HG03457 (cell line): ENCODE measurements around the gene PRTFDC1.

Experiments used
- ATAC-seq: cut with Tn5 transposase; IDR thresholded peaks from one replicate; pipeline ENCODE4 v1.9.1; 2021; ENCODE audit warnings: moderate number of reproducible peaks; ENCODE audit not compliant: unreplicated experiment

PRTFDC1 gene

DNA sequence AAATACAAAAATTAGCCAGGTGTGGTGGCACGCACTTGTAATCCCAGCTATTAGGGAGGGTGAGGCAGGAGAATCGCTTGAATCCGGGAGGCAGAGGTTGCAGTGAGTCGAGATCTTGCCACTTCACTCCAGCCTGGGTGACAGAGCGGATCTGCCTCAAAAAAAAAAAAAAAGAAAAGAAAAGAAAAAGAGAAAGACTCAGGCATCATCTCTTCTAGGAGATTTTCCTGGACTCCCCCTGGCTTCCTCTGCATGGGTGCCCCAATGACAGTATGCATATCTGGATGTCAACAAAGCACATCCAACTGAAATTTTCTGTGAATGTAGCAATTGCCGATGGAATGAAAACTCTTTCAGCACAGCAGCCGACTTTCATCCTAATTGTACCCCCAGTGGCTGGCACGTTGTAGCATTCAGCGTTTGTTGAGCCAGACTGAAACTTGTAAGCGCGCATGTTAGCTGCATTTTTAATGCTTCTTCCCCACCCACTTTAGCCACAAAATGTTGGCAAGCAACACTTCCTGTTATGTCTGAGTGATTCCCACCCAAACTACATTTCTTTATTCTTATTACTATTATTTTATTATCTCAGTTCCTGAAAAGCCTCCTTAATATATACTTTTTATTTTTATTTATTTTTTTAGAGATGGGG, 70.2 kb downstream of the PRTFDC1 start:
- peak; percentile 62 for ATAC-seq

DNA sequence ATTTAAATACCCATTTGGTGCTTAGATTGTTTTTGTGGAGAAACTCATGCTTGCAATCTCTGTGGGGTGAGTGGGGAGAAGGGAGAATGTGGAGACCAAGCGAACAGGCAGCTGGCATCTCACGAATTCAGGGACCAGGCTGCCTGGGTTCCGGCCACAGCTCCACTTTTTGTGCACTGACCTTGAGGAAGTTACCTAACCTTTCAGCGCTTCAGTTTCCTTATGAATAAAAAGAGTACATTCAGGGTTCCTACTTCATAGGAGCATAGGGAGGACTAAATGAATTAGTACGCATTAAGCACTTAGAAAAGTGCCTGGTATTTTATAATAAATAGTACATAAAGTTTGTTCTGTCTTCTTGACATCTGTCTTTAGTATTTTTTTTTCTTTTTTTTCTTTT, 72.5 kb downstream of the PRTFDC1 start:
- no peak for ATAC-seq

DNA sequence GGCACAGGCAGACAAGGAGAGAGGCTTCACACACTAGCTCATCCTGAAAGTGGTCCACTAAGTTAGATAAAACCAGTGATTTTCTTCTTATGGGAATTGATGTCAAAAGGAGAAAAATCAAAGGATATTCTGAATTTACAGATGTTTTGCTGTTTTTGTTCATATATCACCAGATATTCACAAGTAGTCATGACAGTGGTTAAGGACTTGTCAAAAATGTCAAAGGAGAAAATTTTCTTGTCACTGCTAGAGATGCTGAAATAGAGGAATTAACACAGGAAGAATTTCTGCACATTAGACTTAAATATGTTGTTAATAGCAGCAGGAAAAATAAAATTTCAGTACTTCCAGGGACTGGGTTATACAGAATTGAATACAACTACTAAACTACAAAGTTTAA, 78.3 kb downstream of the PRTFDC1 start:
- no peak for ATAC-seq

DNA sequence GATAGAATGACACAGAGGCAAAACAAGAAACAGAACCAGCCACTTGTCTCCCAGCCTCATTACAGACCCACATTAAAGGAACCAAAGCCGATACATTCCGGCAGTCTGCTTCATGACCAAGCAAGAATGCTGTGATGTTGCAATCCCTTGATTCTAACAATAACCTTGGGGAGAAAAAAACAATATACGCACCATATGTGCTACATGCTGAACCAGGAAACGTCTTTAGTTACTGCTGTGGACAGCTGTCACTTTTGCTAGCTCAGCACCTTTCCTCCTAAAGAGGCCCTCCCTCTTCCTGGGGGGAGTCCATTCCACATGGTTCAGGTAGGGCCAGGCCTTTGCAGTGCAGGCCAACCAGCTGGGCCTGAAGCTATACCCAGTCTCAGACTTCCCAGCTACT, 79.1 kb downstream of the PRTFDC1 start:
- no peak for ATAC-seq

DNA sequence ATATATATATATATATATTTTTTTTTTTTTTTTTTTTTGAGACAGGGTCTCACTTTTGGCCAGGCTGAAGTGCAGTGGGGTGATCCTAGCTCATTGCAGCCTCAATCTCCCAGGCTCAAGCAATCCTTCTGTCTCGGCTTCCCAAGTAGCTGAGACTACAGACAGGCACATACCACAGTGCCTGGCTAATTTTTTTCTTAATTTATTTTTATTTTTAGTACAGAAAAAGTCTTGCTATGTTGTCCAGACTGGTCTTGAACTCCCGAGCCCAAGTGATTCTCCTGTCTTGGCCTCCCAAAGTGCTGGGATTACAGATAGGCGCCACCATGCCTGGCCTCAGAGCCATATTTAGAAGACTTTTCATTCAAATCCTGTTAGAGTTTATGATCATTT, 79.6 kb downstream of the PRTFDC1 start:
- ATAC-seq: no peak

DNA sequence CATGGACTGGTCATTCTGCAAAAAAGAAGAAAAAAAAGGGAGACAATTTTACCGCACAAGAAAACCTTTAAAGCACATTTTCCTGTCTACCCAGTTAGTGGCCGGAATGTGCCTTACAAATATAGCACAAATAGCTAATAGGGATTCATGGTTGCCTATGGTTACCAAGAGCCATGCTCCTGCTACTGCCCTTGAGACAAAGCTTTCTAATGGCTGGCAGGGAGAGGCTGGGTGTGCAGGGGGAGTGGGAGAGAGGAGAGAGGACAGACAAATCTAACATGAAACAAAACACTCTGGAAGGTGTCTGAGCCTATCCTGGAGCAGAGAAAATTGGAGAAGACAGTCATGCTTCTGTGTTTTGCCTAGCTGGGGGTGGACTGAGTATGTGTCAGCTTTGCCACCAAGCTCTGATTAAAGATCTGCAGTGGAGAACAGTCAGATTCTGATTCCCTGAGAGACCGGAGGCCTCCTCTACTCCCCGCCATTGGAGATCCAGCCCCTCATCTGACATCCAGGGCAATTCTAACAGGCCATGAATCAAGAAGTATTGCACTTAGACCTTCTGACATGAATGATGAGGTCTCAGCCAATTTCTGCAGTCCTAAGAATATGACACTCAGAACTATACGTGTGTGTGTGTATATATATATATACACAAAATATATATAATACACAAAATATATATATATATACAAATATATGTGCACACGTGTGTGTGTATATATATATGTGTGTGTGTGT, 80.2 kb downstream of the PRTFDC1 start:
- no peak for ATAC-seq

DNA sequence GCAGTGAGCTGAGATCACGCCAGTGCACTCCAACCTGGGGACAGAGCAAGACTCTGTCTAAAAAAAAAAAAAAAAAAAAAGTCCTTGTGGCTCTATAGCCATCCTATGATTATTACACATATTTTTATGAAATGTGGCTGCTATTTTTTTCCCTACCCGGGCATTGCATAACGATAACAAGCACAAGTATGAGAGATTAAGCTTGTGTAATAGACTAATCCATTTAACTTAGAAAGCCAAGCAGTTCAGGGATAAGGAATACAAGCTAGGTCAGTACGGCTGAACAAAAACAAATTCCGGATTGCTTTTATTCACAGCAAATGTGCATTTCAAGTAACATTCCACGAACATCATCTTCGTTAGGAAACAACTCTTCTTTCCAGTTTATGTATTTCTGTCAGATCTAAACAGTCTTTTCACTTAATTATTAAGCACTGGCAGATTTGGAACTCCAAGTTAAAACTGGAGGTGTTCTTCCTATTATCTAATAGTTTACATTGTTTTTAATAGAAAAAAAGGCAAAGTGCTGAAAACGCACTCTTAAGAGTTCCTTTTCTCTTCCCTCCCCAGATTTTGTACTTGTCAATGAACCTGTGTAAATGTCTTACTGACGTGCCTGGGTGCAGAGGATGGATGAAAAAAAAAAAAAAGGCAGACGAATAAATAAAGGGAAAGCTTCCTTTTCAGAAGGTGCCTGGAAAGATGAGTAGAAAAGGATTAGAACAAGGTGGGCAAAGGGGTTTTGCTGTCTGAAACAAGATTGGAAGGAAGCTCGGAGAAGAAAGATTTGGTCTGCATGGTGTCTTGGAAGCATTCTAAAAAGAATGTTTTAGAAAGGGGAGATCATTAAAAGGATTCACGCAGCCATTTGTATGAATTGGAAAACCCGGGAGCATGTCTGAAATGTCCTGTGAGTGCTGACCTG, 81.1 kb downstream of the PRTFDC1 start:
- no peak for ATAC-seq

DNA sequence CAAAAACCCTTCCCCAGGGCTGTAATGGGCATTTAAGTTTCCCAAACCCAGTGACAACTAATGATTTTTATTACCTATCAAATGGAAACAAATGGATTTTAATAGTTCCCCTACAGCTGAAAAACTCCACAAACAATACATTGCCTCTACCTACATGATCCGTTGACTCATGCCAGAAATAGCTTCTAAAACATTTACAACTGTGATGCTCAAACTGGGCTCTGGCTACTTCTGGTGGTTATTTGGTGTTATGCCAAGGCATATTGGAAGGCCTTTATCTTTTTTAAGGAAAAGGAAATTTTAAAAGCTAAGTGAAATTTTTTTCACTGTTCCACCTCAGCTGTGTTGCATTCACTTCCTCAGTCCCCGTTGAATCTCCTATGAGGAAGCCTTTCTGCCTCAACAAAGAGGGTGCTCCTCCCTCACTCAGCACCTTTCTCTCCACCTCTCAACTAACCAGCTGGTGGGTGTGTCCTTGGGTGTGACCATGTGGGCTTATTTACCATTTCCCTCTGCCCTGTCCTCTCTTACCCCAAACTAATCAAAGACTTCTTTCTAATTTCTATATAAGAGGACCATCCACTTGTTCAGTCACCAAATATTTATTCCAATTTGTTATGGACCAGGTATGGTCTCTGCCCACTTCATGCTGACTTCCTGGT, 82.9 kb downstream of the PRTFDC1 start:
- ATAC-seq: no peak

DNA sequence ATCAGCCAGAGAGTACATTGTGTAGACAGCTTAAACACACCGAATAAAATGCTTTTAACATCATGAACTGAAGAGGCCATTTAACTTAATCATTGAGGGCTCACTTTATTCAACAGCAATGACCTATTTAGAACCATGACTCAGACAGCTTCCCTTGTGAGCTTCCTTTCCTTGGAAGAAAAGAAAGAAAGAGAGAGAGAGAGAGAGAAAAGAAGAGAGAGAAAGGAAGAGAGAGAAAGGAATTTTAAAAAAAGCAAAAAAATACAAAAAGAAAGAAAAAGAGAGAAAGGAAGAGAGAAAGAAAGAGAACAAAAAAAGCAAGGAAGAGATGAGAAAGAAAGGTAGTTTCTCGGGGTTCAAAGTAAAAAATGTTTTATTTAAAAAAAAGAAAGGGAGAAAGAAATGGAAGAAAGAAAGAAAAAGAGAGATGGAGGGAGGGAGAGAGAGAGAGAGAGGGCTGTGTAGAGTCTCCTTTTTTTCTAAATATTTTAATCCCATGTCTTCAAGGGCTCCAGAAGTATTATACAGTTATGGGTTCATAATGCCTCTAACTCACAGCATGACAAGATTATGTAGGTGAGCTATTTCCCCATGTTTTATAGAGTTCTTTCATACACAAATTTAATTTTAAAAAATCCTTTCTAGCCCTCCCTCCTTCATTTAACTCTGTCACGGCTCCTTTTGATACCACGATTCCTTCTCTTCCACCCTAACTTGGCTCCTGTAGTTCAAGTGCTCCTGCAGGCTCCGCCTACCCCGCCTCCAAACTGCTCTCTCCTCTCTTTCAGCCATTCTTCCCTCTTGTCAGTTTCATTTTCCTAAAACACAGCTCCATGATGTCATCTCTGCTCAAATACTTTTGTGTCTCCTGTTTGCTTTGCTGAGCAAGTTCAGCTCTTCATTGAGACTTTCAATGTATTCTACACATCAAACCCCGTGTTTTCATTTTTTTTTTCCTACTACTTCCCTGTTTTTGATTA, 85.5 kb downstream of the PRTFDC1 start:
- ATAC-seq: no peak

DNA sequence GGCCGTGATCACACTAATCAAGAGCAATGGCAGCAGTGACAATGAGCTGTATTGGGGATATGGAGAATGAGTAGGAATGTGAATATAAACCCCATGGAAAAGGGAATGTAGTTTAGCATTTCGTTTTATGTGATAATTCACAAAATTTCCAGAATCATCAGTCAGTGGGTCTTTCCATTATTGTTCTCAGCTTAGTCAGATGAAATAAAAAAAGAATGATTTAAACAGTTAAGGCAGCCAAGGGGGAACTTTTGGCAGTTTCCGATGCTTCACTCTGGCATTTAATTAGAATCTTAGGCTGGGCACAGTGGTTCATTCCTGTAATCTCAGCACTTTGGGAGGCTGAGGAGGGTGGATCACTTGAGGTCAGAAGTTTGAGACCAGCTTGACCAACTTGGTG, 86.6 kb downstream of the PRTFDC1 start:
- no peak for ATAC-seq

DNA sequence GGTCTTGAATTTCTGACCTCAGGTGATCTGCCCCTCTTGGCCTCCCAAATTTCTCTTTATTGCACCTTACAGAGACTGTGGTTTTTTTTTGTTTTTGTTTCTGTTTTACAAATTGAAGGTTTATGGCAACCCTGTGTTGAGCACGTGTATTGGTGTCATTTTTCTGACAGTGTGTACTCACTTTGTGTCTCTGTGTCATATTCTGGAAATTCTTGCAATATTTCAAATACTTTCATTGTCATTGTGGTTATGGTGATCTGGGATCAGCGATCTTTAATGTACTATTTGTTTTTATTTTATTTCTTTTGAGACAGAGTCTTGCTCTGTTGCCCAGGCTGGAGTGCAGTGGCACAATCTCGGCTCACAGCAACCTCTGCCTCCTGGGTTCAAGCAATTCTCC, 89.8 kb downstream of the PRTFDC1 start:
- no peak for ATAC-seq

DNA sequence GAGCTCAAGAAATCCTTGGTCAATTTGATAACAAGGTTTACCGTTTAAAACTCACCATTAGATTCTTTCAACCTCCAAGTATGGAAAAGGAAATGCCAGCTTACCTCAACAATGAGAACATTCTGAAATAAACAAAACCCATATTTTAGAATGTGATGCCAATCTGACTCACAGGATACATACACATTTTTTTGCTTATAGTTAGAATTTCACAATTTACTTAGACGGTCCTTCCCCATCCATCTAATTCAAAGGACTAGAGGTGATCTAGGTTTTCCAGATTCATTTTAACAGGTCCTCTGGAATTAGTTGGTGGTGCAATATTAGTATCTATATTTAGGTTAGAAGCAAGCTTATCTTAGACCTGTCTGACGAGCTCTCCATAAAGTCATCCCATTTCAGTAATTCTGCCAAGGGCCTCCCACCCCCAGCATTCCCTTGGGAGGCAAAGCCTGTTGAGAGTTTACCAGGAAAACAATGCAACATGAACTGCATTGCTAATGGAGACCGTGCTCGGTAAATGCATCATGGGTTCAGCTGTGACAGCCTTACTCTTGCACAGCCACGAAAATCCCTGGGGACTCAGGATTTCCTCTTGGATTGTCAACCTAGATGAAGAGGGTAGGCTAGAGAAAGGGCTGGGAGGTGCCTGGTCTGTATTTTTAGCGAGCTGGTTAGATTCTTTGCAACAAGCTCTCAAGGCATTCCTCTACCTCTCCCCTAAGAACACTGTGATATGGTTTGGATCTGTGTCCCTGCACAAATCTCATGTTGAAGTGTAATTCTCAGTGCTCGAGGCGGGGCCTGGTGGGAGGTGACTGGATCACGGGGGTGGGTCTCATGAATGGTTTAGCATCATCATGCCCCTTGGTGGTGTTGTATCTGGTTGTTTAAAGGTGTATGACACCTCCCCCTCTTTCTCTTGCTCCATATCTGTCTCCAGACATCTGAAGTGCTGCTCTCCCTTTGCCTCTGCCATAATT, 93.8 kb downstream of the PRTFDC1 start:
- ATAC-seq: no peak

DNA sequence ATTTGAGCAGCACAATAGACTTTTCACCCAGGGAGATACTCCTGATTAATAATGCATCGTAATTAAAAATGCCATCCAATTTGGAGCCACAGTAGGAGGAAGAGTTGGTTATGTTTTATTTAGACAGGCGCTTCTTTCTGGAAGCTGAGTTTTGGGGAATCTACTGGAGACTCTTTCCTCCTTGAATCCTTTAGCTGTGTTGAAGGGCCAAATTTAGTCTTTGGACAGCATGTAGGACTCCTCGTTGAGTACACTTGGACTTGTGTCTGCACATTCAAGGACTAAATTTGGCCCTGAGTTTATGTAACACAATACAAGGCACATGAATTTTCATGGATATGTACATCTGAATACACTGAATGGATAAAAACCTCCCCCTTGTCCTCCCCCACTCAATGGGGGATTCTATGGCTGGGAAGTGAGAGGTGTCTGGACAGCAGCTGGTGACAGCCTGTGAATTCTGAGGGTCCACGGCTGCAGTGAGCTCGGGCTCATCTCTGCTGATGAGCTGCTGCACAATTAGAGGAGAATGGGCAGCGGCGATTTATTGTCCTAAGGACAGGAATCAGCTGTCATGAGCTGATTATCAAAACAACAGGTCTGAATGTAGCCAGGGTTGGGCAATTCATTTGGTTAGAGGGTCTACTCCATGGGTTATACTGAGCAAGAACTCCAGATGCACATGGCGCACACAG, 95.2 kb downstream of the PRTFDC1 start:
- ATAC-seq: no peak

DNA sequence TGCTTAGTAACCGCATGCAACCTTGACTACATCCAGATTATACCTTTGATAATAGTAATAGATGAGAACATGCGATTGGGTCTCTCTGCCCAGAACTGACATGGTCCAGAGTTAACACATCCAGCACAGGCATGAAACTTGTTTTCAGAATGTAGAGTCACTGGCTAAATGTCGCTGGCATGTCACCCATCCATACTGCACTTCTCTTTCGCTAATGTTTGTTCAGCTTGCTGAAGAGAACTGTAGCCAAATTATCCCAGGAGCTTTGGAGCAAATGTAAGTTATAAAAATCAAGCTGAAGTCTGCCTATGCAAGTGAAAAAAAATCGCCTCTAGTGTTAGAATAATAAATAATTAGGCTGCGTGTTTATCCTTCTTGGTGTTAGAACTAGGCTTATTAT, 98.2 kb downstream of the PRTFDC1 start:
- no peak for ATAC-seq

DNA sequence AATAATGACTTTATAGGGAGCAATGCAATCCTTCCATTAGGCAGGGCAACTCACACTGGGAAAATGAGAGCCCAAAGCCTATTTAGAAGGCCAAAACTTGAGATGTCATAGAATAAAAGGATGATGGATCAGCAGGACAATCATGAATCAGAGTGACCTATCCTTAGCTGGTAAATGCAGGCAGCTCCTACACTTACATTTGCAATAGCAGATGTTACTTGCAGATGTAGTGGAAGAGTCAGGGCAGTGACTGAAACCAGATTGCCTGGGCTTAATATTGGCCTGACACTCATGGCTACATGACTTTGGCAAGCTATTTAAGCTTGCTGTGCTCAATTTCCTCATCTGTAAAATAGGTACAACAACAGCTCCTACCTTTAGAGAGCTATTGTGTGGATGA, 98.7 kb downstream of the PRTFDC1 start:
- no peak for ATAC-seq

DNA sequence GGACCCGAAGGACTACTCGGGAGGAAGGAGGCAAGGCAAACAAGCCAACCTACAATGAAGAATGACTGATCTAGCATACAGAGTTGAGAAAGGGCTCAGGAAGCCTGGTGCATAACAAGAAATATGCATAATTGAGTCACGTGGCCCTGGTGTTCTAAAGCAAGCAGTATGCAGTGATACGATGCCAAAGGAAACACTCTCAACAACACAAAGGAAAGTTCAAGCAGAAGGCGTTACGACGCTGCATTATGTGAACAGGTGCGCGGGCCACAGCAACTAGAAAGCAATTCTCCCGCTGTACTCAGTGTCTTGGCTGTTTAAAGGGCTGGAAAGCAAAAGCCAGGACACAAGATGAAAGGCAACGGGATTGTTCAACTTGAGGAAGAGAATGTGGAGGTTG, 100.8 kb downstream of the PRTFDC1 start:
- no peak for ATAC-seq

DNA sequence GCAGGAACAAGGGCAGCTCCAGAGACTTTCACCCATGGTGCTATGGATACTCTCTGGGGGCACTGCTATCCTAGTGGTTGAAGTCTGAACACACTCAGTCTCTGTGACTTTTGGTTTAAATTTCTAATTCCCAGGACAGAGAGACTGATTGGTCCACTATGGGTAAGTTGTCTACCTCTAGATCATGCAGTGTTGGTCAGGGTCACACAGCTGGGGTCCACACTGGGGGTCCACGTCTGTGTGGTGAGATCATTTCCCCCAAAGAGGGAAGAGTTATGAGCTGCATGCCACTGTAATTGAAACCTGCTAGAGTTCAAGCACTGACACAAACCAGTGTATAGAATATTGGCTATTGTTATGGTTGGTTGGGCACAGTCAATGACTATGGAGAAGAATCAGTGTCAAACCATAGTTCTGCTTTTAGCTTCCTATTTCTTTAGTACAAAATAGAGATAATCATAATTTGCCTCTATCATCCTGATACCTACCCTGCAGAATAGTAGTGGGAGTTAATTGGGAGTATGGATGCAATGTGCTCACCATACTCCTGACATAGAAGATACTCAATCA, 101.6 kb downstream of the PRTFDC1 start:
- ATAC-seq: no peak
